Measurements from ENCODE around the gene PAEP.

DNA sequence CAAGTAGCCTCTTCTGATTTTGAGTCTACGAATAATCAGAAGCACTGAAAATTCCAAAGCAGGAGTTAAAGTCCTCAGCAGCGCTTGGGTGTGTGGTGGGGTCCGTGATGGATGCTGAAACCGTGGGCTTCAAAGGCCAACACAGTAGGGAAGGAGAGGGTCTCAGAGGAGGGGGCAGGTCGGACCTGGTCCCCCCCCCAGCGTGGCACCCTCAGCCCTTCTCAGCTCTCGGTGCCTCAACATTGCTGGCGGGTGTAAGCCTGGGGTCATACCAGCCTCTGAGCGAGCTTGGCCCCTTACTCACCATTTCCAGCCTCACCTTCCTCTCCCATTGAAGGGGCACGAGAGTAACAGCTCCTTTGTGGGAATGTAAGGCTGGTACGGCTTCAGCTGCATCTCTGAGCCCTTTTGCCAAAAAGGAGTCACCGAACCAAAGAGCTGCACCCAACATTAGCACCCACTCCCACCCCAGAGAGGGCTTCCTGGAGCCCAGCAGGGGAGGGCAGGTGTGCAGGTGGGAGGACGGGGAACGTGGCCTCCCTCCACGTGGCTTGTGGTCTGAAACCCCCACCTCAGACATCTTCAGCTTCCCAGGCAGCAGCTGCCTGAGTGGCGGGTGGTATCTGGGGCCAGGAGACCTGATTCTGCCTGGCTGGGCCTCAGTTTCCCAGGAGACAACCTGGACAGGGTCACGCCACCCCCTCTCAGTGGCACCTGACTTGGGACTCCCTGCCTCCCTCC, 47.0 kb upstream of the PAEP start:
- TF ChIP-seq, protein P1, sequence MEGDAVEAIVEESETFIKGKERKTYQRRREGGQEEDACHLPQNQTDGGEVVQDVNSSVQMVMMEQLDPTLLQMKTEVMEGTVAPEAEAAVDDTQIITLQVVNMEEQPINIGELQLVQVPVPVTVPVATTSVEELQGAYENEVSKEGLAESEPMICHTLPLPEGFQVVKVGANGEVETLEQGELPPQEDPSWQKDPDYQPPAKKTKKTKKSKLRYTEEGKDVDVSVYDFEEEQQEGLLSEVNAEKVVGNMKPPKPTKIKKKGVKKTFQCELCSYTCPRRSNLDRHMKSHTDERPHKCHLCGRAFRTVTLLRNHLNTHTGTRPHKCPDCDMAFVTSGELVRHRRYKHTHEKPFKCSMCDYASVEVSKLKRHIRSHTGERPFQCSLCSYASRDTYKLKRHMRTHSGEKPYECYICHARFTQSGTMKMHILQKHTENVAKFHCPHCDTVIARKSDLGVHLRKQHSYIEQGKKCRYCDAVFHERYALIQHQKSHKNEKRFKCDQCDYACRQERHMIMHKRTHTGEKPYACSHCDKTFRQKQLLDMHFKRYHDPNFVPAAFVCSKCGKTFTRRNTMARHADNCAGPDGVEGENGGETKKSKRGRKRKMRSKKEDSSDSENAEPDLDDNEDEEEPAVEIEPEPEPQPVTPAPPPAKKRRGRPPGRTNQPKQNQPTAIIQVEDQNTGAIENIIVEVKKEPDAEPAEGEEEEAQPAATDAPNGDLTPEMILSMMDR (IDR thresholded peaks at IDR 0.05): no peak
- TF ChIP-seq POLR2A (IDR thresholded peaks at IDR 0.05): no peak

Data from ovary (tissue), 3 donors.